Measurements from ENCODE around the gene PTPRG. TPM values are rescaled to one million over a fixed set of nuclear protein-coding genes. Genes with fewer than 3 reads are reported as not detected.

PTPRG gene
- total RNA-seq, 2 donors from 2014 or later: 76.5 to 108 TPM

DNA sequence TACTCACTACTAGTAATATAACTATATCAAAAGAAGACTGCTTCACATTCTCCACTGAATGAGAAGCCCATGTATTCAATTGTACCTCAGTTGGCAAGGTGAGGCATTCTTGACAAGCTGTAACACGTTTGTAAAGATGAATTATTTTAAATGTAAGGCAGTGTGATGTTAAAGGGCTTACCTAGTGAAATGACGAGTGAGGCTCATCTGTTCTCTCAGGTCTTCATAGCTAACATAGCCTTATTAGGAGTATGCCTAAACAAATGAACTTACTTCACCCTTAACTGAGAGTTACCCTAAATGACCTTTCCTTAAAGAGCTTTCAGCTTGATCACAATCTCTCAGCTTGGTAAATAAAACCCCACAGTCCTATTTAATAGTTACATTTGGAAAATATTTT is 684.7 kb downstream of the PTPRG start:
- WGBS, 2 experiments (ENCODE audit: insufficient coverage in 1 of 2, insufficient read length in 1 of 2): 81% methylated on average over 2 of the region's 2 CpGs; no CpG with 5 or more reads in 1 of the 2 experiments
- Histone ChIP-seq H3K27ac (ENCODE audit: low read depth, low read length) (no peak overlapping the region), H3K36me3 (ENCODE audit: control insufficient read depth, insufficient read depth, low read length) (peaks cover 11% of the 10 kb centered on the region), H3K9ac (ENCODE audit: extremely low read depth, low read length, poor library complexity, severe bottlenecking) (no peak overlapping the region), H3K9me3 (ENCODE audit: control insufficient read depth, low read length) (no peaks in the 10 kb centered on the region), H3K4me1 (ENCODE audit: control insufficient read depth, insufficient read depth, low read length) (peaks cover 7% of the 10 kb centered on the region), H3K4me3 (ENCODE audit: low read length) (no peak overlapping the region), H3K27me3 (ENCODE audit: control insufficient read depth, insufficient read depth, low read length, poor library complexity, severe bottlenecking) (no peaks in the 10 kb centered on the region)
- no peak overlapping the region for H3K4me3 Mint-ChIP-seq
- DNase-seq: no peak
- H3K27me3 Mint-ChIP-seq (ENCODE audit: insufficient read depth): no peaks in the 10 kb centered on the region
- peaks cover 15% of the 10 kb centered on the region for H3K4me1 Mint-ChIP-seq
- no peak overlapping the region for H3K27ac Mint-ChIP-seq
- H3K36me3 Mint-ChIP-seq (ENCODE audit: low read depth): no peaks in the 10 kb centered on the region
- H3K9me3 Mint-ChIP-seq: no peaks in the 10 kb centered on the region
- no peak for TF ChIP-seq CTCF (conservative IDR thresholded peaks at IDR 0.05)

DNA sequence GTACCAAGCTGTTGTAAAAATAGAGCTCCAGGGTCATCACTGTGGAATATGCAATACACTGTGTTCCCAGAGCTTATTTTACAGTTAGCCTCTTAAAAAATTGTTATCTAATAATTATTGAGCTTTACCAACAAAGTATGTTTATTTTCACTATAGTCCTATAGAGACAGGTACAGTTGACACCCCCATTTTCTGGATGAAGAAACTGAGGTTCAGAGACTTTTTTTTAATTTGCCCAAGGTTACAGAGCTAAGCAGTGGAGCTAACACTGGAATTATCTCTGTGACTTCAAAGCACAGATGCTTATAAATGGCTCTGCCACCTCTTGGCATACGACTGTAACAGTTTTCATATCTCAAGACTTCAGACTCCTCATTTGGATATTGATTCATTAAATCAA is 685.6 kb downstream of the PTPRG start:
- Histone ChIP-seq H3K27me3 (ENCODE audit: control insufficient read depth, insufficient read depth, low read length, poor library complexity, severe bottlenecking) (no peaks in the 10 kb centered on the region), H3K4me1 (ENCODE audit: control insufficient read depth, insufficient read depth, low read length) (peaks cover 7% of the 10 kb centered on the region), H3K36me3 (ENCODE audit: control insufficient read depth, insufficient read depth, low read length) (peaks cover 11% of the 10 kb centered on the region), H3K27ac (ENCODE audit: low read depth, low read length) (no peak overlapping the region), H3K9ac (ENCODE audit: extremely low read depth, low read length, poor library complexity, severe bottlenecking) (no peak overlapping the region), H3K4me3 (ENCODE audit: low read length) (no peak overlapping the region), H3K9me3 (ENCODE audit: control insufficient read depth, low read length) (no peaks in the 10 kb centered on the region)
- 86 to 100% methylated on average over 1 of the region's 1 CpG for WGBS, 2 experiments (ENCODE audit: insufficient coverage in 1 of 2, insufficient read length in 1 of 2)
- Mint-ChIP-seq H3K27me3 (ENCODE audit: insufficient read depth) (no peaks in the 10 kb centered on the region), H3K36me3 (ENCODE audit: low read depth) (no peaks in the 10 kb centered on the region), H3K4me3 (no peak overlapping the region), H3K9me3 (no peaks in the 10 kb centered on the region), H3K27ac (no peak overlapping the region), H3K4me1 (peaks cover 15% of the 10 kb centered on the region)
- DNase-seq: no peak
- no peak for TF ChIP-seq CTCF (conservative IDR thresholded peaks at IDR 0.05)

DNA sequence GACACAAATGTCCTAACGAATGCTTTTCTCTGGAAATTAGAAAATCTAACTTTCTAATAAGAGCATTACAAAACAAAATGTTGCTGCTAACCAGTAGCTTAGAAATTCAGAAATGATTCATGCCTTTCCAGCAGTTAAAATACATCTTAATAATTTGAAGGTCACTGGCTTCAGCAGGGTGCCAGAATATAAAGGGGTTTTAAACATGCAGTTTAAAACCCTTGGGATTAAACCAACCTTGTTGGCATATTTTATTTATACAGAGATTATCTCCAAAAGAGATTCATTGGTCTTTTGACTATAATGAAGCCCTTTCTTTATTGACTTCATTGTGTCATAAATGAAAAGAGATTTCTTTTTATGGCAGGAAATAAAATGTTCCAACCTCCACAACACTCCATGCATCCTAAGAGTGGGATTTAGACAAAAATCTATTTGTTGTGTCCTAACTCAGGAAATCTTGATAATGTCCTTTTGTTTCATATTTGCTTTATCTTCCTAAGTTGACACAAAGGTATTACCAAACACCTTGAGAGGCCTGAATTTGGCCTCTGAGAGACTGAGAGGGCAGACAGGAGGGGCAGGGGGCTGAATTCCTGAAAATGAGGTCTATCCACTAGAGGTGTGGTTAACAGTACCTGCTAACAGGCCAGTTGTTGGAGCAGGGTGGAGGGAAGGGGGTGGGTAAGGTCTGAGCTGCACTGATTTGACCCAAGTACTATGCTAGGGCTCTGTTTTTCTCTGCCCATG is 687.5 kb downstream of the PTPRG start:
- Histone ChIP-seq H3K4me3 (ENCODE audit: low read length) (no peak overlapping the region), H3K4me1 (ENCODE audit: control insufficient read depth, insufficient read depth, low read length) (peaks cover 7% of the 10 kb centered on the region), H3K9me3 (ENCODE audit: control insufficient read depth, low read length) (no peaks in the 10 kb centered on the region), H3K27me3 (ENCODE audit: control insufficient read depth, insufficient read depth, low read length, poor library complexity, severe bottlenecking) (no peaks in the 10 kb centered on the region), H3K27ac (ENCODE audit: low read depth, low read length) (no peak overlapping the region), H3K36me3 (ENCODE audit: control insufficient read depth, insufficient read depth, low read length) (peaks cover 9% of the 10 kb centered on the region), H3K9ac (ENCODE audit: extremely low read depth, low read length, poor library complexity, severe bottlenecking) (no peak overlapping the region)
- WGBS, 2 experiments (ENCODE audit: insufficient coverage in 1 of 2, insufficient read length in 1 of 2): 50 to 85% methylated on average over 1 of the region's 1 CpG
- Mint-ChIP-seq H3K4me3 (no peak overlapping the region), H3K4me1 (peaks cover 2% of the 10 kb centered on the region), H3K9me3 (no peaks in the 10 kb centered on the region), H3K36me3 (ENCODE audit: low read depth) (no peaks in the 10 kb centered on the region), H3K27ac (no peak overlapping the region), H3K27me3 (ENCODE audit: insufficient read depth) (no peaks in the 10 kb centered on the region)
- no peak for DNase-seq
- no peak for TF ChIP-seq CTCF (conservative IDR thresholded peaks at IDR 0.05)
